EH (cell line): ENCODE measurements around the gene TAF15.

Source experiments
- DNase-seq: peaks from one replicate; pipeline ENCODE4 v3.0.0-alpha.2; 2015; ENCODE audit warnings: low read depth

TAF15 gene

GRCh38 chr17:35808962-35809854 lies at the start of gene TAF15:
TAF15 (plus strand) TSS chr17:35809484; CDS start chr17:35809570, 86 bp downstream.
- peak; percentile 99 for DNase-seq

GRCh38 chr17:35760587-35760986 lies 48.7 kb upstream of the TAF15 start, which contains the start of gene C17orf50:
C17orf50 (plus strand) TSS chr17:35760887; CDS start chr17:35760942, 55 bp downstream.
- DNase-seq, result no peak

- DNase-seq, result no peak
Measured at GRCh38 chr17:35761601-35762000, 47.7 kb upstream of the TAF15 start.

- DNase-seq, result no peak
Measured at GRCh38 chr17:35763767-35764122, 45.5 kb upstream of the TAF15 start.

GRCh38 chr17:35764123-35764991 lies 44.9 kb upstream of the TAF15 start:
- DNase-seq, result peak; percentile 82

- DNase-seq, result peak; percentile 60
Measured at GRCh38 chr17:35765086-35765710, 44.1 kb upstream of the TAF15 start.

- DNase-seq, result no peak
Measured at GRCh38 chr17:35765756-35766488, 43.4 kb upstream of the TAF15 start.

- no peak for DNase-seq
Measured at GRCh38 chr17:35766489-35766877, 42.8 kb upstream of the TAF15 start.

- peak; percentile 65 for DNase-seq
Measured at GRCh38 chr17:35766903-35767510, 42.3 kb upstream of the TAF15 start.

GRCh38 chr17:35768797-35769196 lies 40.5 kb upstream of the TAF15 start:
- DNase-seq, result no peak

- no peak for DNase-seq
Measured at GRCh38 chr17:35769895-35770486, 39.3 kb upstream of the TAF15 start.

GRCh38 chr17:35773129-35773528 lies 36.2 kb upstream of the TAF15 start:
- DNase-seq, result no peak

- no peak for DNase-seq
Measured at GRCh38 chr17:35773679-35774425, 35.4 kb upstream of the TAF15 start.

- peak; percentile 64 for DNase-seq
Measured at GRCh38 chr17:35774499-35774898, 34.8 kb upstream of the TAF15 start.

- no peak for DNase-seq
Measured at GRCh38 chr17:35775039-35775438, 34.2 kb upstream of the TAF15 start.

- no peak for DNase-seq
Measured at GRCh38 chr17:35775583-35775982, 33.7 kb upstream of the TAF15 start.

- no peak for DNase-seq
Measured at GRCh38 chr17:35778641-35779196, 30.6 kb upstream of the TAF15 start.

- DNase-seq, result peak; percentile 41
Measured at GRCh38 chr17:35780950-35781349, 28.3 kb upstream of the TAF15 start.

GRCh38 chr17:35784895-35785294 lies 24.4 kb upstream of the TAF15 start:
- DNase-seq, result no peak

- peak; percentile 71 for DNase-seq
Measured at GRCh38 chr17:35786941-35787432, 22.3 kb upstream of the TAF15 start.
